Measurements from ENCODE around the gene MRPL38. TPM values are rescaled to one million over a fixed set of nuclear protein-coding genes. Genes with fewer than 3 reads are reported as not detected.

MRPL38 gene
- total RNA-seq, 1 donor from 2014 or later: 133 TPM

GRCh38 chr17:75933808-75934207 is 29.1 kb upstream of the MRPL38 start:
- no peaks in the 10 kb centered on the region for H3K36me3 Mint-ChIP-seq (ENCODE audit: unreplicated experiment)
- peaks cover 3% of the 10 kb centered on the region for H3K9me3 Mint-ChIP-seq (ENCODE audit: unreplicated experiment)
- H3K27me3 Mint-ChIP-seq (ENCODE audit: unreplicated experiment): peaks cover 2% of the 10 kb centered on the region
- no peaks in the 10 kb centered on the region for H3K4me1 Mint-ChIP-seq (ENCODE audit: low read depth, unreplicated experiment)
- H3K27ac Mint-ChIP-seq (ENCODE audit: unreplicated experiment): no peak overlapping the region
- no peak for DNase-seq
- TF ChIP-seq CTCF (IDR thresholded peaks at IDR 0.05; ENCODE audit: partially characterized antibody, unreplicated experiment): no peak
- no peak overlapping the region for H3K4me3 Mint-ChIP-seq (ENCODE audit: unreplicated experiment)

DNA sequence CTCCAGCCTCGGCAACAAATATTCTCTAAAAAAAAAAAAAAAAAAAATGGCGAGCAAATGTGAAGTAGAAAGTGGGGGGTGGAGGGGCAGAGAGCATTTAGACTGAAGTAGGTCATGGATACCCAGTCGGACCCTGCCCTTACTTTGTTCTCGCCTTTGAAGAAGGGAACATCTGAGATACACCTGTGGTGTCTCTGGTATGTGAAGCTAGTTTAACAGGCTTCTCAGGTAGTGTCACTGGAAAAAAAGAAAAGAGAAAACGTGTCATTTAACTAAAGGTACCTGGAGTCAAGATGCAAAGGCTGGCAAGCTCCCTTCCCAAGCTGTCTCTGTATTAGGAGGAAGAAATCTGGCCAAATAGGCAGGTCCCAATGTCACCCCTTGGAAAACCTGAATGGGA is 28.2 kb upstream of the MRPL38 start:
- Mint-ChIP-seq H3K36me3 (ENCODE audit: unreplicated experiment) (no peaks in the 10 kb centered on the region), H3K27me3 (ENCODE audit: unreplicated experiment) (peaks cover 3% of the 10 kb centered on the region), H3K27ac (ENCODE audit: unreplicated experiment) (no peak overlapping the region), H3K4me1 (ENCODE audit: low read depth, unreplicated experiment) (no peaks in the 10 kb centered on the region), H3K4me3 (ENCODE audit: unreplicated experiment) (no peak overlapping the region), H3K9me3 (ENCODE audit: unreplicated experiment) (peaks cover 3% of the 10 kb centered on the region)
- no peak for DNase-seq
- no peak for TF ChIP-seq CTCF (IDR thresholded peaks at IDR 0.05; ENCODE audit: partially characterized antibody, unreplicated experiment)

GRCh38 chr17:75931062-75931461 is 26.4 kb upstream of the MRPL38 start:
- Mint-ChIP-seq H3K4me1 (ENCODE audit: low read depth, unreplicated experiment) (peaks cover under 1% of the 10 kb centered on the region), H3K9me3 (ENCODE audit: unreplicated experiment) (peaks cover 5% of the 10 kb centered on the region), H3K4me3 (ENCODE audit: unreplicated experiment) (no peak overlapping the region), H3K36me3 (ENCODE audit: unreplicated experiment) (no peaks in the 10 kb centered on the region), H3K27me3 (ENCODE audit: unreplicated experiment) (peaks cover 4% of the 10 kb centered on the region), H3K27ac (ENCODE audit: unreplicated experiment) (no peak overlapping the region)
- TF ChIP-seq CTCF (IDR thresholded peaks at IDR 0.05; ENCODE audit: partially characterized antibody, unreplicated experiment): no peak
- DNase-seq: no peak

DNA sequence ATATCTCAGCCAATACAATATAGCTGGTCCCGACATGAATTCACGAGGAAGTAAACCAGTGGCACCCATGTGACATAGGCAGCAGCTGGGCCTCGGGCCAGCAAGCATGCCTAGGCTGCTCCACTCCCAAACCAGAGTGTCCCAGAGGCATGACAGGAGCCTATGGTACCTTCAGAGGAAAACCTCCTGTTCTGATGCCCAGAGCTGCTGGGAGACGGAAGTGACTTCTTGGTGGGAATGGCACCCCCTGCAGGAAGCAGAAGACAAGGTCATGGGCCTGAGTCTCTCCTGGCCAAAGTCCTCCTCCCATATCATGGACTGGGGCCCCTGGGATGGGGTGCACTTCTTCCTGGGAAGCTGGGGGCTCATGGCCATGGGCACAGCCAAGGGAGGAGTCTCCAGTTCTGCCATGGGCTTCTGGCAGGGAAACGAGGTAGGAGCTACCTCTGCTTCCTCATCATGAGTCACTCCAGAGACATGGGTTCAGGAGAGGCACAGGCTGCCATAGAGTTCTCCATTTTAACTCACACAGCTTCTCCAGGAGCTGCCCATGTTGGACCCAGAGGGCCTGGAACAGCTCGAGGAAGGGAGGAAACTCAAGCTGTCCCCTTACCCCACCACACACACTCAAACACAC is 22.7 kb upstream of the MRPL38 start:
- Mint-ChIP-seq H3K27ac (ENCODE audit: unreplicated experiment) (no peak overlapping the region), H3K9me3 (ENCODE audit: unreplicated experiment) (peaks cover 5% of the 10 kb centered on the region), H3K27me3 (ENCODE audit: unreplicated experiment) (peaks cover 7% of the 10 kb centered on the region), H3K36me3 (ENCODE audit: unreplicated experiment) (no peaks in the 10 kb centered on the region), H3K4me1 (ENCODE audit: low read depth, unreplicated experiment) (peaks cover 10% of the 10 kb centered on the region), H3K4me3 (ENCODE audit: unreplicated experiment) (no peak overlapping the region)
- DNase-seq: no peak
- peak; percentile 31 for TF ChIP-seq CTCF (IDR thresholded peaks at IDR 0.05; ENCODE audit: partially characterized antibody, unreplicated experiment)

DNA sequence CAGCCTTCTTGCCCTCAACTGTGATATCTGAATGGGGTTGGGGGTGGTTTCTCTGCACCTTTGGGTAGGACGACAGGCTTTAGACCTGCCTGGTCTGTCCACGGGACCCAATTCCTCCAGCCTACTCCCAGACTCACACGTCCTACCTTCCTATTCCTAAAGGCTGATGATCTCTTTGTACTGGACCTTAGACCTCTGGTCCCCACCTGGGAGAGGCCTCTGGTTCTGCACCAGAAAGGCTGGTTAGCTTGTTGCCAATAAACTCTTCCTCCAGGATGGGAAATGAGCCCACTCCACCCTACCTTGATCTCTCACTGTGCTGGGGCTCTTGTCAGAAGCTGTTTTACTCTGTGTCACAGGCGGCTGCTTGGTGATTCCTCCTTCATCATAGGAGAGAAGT is 21.8 kb upstream of the MRPL38 start:
- no peak for DNase-seq
- Mint-ChIP-seq H3K27ac (ENCODE audit: unreplicated experiment) (peak overlapping the region; percentile 0), H3K4me3 (ENCODE audit: unreplicated experiment) (no peak overlapping the region), H3K27me3 (ENCODE audit: unreplicated experiment) (peaks cover 10% of the 10 kb centered on the region), H3K36me3 (ENCODE audit: unreplicated experiment) (no peaks in the 10 kb centered on the region), H3K4me1 (ENCODE audit: low read depth, unreplicated experiment) (peaks cover 13% of the 10 kb centered on the region), H3K9me3 (ENCODE audit: unreplicated experiment) (peaks cover 9% of the 10 kb centered on the region)
- no peak for TF ChIP-seq CTCF (IDR thresholded peaks at IDR 0.05; ENCODE audit: partially characterized antibody, unreplicated experiment)
